Fibroblast of villous mesenchyme (primary cell): Measurements from ENCODE around the gene KHDC4. TPM values are rescaled to one million over a fixed set of nuclear protein-coding genes. Genes with fewer than 3 reads are reported as not detected.

Source experiments
- DNase-seq: peaks from one replicate; pipeline ENCODE4 v3.0.0-alpha.2; 2010; ENCODE audit warnings: low read depth
- H3K4me3 ChIP-seq: 2 replicates; pipeline ENCODE4 v1.5.1; 2011; ENCODE audit warnings: low read depth, mild to moderate bottlenecking, low read length
- CTCF ChIP-seq: IDR thresholded peaks from 2 replicates; pipeline ENCODE4 v1.5.1; 2012; ENCODE audit warnings: low read depth, mild to moderate bottlenecking, low read length; ENCODE audit not compliant: insufficient read depth
- total RNA-seq: library from RNA; depleted of rRNA; stranded (reverse); fragments of >200 nt; gene quantifications from 2 replicates; pipeline ENCODE4 v1.2.3, GENCODE V29; 2012

Gene KHDC4
- total RNA-seq, 1 donor: 42.7 TPM

GRCh38 chr1:155978973-155979429 is 44.8 kb upstream of the KHDC4 start:
- no peak for TF ChIP-seq CTCF
- H3K4me3 ChIP-seq: peak overlapping the region; percentile 89
- DNase-seq: peak; percentile 65

GRCh38 chr1:155978325-155978972 is 44.2 kb upstream of the KHDC4 start, which contains the start of gene ARHGEF2:
ARHGEF2 (minus strand) TSS chr1:155978547; CDS start chr1:155978427, 120 bp downstream.
- H3K4me3 ChIP-seq: peak within 1 kb of the TSS; percentile 89
- peak; percentile 75 for DNase-seq
- TF ChIP-seq CTCF: peak; percentile 15

- no peak for TF ChIP-seq CTCF
Observed at GRCh38 chr1:155977690-155978324, 43.6 kb upstream of the KHDC4 start.

GRCh38 chr1:155976913-155977689 is 42.9 kb upstream of the KHDC4 start:
- H3K4me3 ChIP-seq: peak overlapping the region; percentile 89
- no peak for TF ChIP-seq CTCF
- no peak for DNase-seq

More at GRCh38 chr1:155977690-155978324, 43.6 kb upstream of the KHDC4 start:
- peak overlapping the region; percentile 89 for H3K4me3 ChIP-seq
- DNase-seq: no peak

GRCh38 chr1:155976062-155976912 is 42.1 kb upstream of the KHDC4 start:
- DNase-seq: peak; percentile 78
- peak overlapping the region; percentile 89 for H3K4me3 ChIP-seq
- TF ChIP-seq CTCF: no peak
